Esophagus (tissue), 2 donors: ENCODE data around the gene NR4A1. TPM values are rescaled to one million over a fixed set of nuclear protein-coding genes. Genes with fewer than 3 reads are reported as not detected.
"Not testable (repeated sequence)": the region's sequence is repeated elsewhere in the genome, so short reads cannot be mapped to it uniquely, and the experiment has no call there.

ENCODE experiments used
- H3K27ac ChIP-seq, 2 donors: one replicate each; pipeline ENCODE4 v1.5.1; 2013; ENCODE audit warnings: low read depth in 2 of 2, mild to moderate bottlenecking in 2 of 2, inconsistent platforms in 1 of 2, low read length in 1 of 2, moderate library complexity in 1 of 2
- H3K27me3 ChIP-seq, 2 donors: one replicate each; pipeline ENCODE4 v1.6.1; 2013; ENCODE audit warnings: low read length in 2 of 2, control low read depth in 1 of 2, mild to moderate bottlenecking in 1 of 2; ENCODE audit not compliant: insufficient read depth in 2 of 2, control insufficient read depth in 1 of 2
- H3K36me3 ChIP-seq, 2 donors: one replicate each; pipeline ENCODE4 v1.6.1; 2013; ENCODE audit warnings: low read length in 1 of 2; ENCODE audit not compliant: control insufficient read depth in 2 of 2, insufficient read depth in 2 of 2
- H3K4me1 ChIP-seq, 2 donors: one replicate each; pipeline ENCODE4 v1.6.1; 2013; ENCODE audit warnings: low read length in 1 of 2; ENCODE audit not compliant: control insufficient read depth in 2 of 2, insufficient read depth in 2 of 2
- H3K4me3 ChIP-seq, 2 donors: one replicate each; pipeline ENCODE4 v1.5.1; 2013; ENCODE audit warnings: low read length in 2 of 2, mild to moderate bottlenecking in 2 of 2, low read depth in 1 of 2, moderate library complexity in 1 of 2
- H3K9me3 ChIP-seq, 2 donors: one replicate each; pipeline ENCODE4 v1.6.1; 2013; ENCODE audit warnings: mild to moderate bottlenecking in 2 of 2, low read depth in 1 of 2, low read length in 1 of 2, moderate library complexity in 1 of 2; ENCODE audit not compliant: control insufficient read depth in 2 of 2, insufficient read depth in 1 of 2
- WGBS, 2 donors: extraction: QIAGEN DNeasy Blood & Tissue Kit; methylation state at CpG; one replicate each; pipeline ENCODE4 v1.1.7; 2013; 5-methylcytosine and 5-hydroxymethylcytosine counted together
- polyA plus RNA-seq, 2 donors: library from polyadenylated mRNA; stranded (reverse); fragments of 200-250 nt; gene quantifications; one replicate each; pipeline ENCODE4 v1.2.3, GENCODE V29; 2013
- donor health status: healthy with polysubstance abuse.
- donor health status: Bipolar disorder and iron deficiency.

Gene NR4A1
- polyA plus RNA-seq, 2 donors: 6.3 to 10.6 TPM

- WGBS, 2 donors: 37% methylated on average over 3 of the region's 3 CpGs
- H3K27me3 ChIP-seq: no peaks in the 10 kb centered on the region
These were observed 39.8 kb downstream of the NR4A1 start for GRCh38 chr12:52091061-52091460.

GRCh38 chr12:52091869-52092268 is 40.6 kb downstream of the NR4A1 start:
- no peak overlapping the region for H3K27ac ChIP-seq
- 39 to 43% methylated on average over 8 of the region's 8 CpGs for WGBS, 2 donors
- no peaks in the 10 kb centered on the region for H3K4me1 ChIP-seq
- no peak overlapping the region for H3K4me3 ChIP-seq
- no peaks in the 10 kb centered on the region for H3K27me3 ChIP-seq
- no peaks in the 10 kb centered on the region for H3K9me3 ChIP-seq
- no peaks in the 10 kb centered on the region for H3K36me3 ChIP-seq

More at GRCh38 chr12:52091061-52091460, 39.8 kb downstream of the NR4A1 start:
- no peak overlapping the region for H3K4me3 ChIP-seq
- no peaks in the 10 kb centered on the region for H3K4me1 ChIP-seq
- H3K36me3 ChIP-seq: no peaks in the 10 kb centered on the region
- H3K9me3 ChIP-seq: no peaks in the 10 kb centered on the region
- H3K27ac ChIP-seq: no peak overlapping the region

GRCh38 chr12:52093346-52093745 is 42.1 kb downstream of the NR4A1 start:
- H3K27me3 ChIP-seq: no peaks in the 10 kb centered on the region
- H3K27ac ChIP-seq: no peak overlapping the region
- H3K4me3 ChIP-seq: no peak overlapping the region
- H3K4me1 ChIP-seq: no peaks in the 10 kb centered on the region
- no peaks in the 10 kb centered on the region for H3K9me3 ChIP-seq
- H3K36me3 ChIP-seq: no peaks in the 10 kb centered on the region
- WGBS, 2 donors: 63 to 76% methylated on average over 7 of the region's 7 CpGs

- no peaks in the 10 kb centered on the region for H3K4me1 ChIP-seq
- no peaks in the 10 kb centered on the region for H3K36me3 ChIP-seq
- no peaks in the 10 kb centered on the region for H3K9me3 ChIP-seq
- no peaks in the 10 kb centered on the region for H3K27me3 ChIP-seq
- no peak overlapping the region for H3K4me3 ChIP-seq
- 90 to 93% methylated on average over 15 of the region's 15 CpGs for WGBS, 2 donors
- H3K27ac ChIP-seq: no peak overlapping the region
These were observed 45.2 kb downstream of the NR4A1 start for GRCh38 chr12:52096332-52097044.

GRCh38 chr12:52097045-52097666 is 45.9 kb downstream of the NR4A1 start:
- no peaks in the 10 kb centered on the region for H3K4me1 ChIP-seq
- no peaks in the 10 kb centered on the region for H3K27me3 ChIP-seq
- H3K36me3 ChIP-seq: no peaks in the 10 kb centered on the region
- H3K9me3 ChIP-seq: no peaks in the 10 kb centered on the region
- no peak overlapping the region for H3K27ac ChIP-seq
- H3K4me3 ChIP-seq: no peak overlapping the region
- WGBS, 2 donors: 85 to 88% methylated on average over 21 of the region's 21 CpGs

- H3K4me1 ChIP-seq, H3K27ac ChIP-seq, H3K27me3 ChIP-seq, H3K4me3 ChIP-seq, H3K9me3 ChIP-seq, H3K36me3 ChIP-seq: not testable (repeated sequence)
- 68% methylated on average over 10 of the region's 10 CpGs for WGBS, 2 donors
These were observed 53.3 kb downstream of the NR4A1 start for GRCh38 chr12:52104431-52105089.

Other genes with a start within 250 kb of the NR4A1 start
- gene FIGNL2, start 202.7 kb upstream of the NR4A1 start, polyA plus RNA-seq: under 1 TPM; 0.06 to 0.08 TPM
- gene ANKRD33, start 163.3 kb upstream of the NR4A1 start, polyA plus RNA-seq: not detected
- 1 to 10 TPM; 3.4 to 5.2 TPM for gene ACVRL1, start 143.9 kb upstream of the NR4A1 start, polyA plus RNA-seq
- 10 to 100 TPM; 11.6 to 12.4 TPM for gene ACVR1B, start 99.7 kb upstream of the NR4A1 start, polyA plus RNA-seq
- gene TAMALIN, start 44.5 kb upstream of the NR4A1 start, polyA plus RNA-seq: 1 to 10 TPM; 6.1 to 7.4 TPM
- 10 to 100 TPM; 16.3 to 43.0 TPM for gene ATG101, start 18.5 kb downstream of the NR4A1 start, polyA plus RNA-seq
- under 1 TPM; 0.18 to 0.22 TPM for gene SMIM41, start 28.3 kb downstream of the NR4A1 start, polyA plus RNA-seq
- gene KRT80, start 140.6 kb downstream of the NR4A1 start, polyA plus RNA-seq: 10 to 100 TPM; 40.9 to 53.9 TPM
- 100 to 1,000 TPM; 153 to 213 TPM for gene KRT7, start 181.8 kb downstream of the NR4A1 start, polyA plus RNA-seq
- under 1 TPM; 0.04 to 0.10 TPM for gene KRT86, start 223.2 kb downstream of the NR4A1 start, polyA plus RNA-seq
- under 1 TPM; 0.05 to 0.08 TPM for gene KRT81, start 240.1 kb downstream of the NR4A1 start, polyA plus RNA-seq